Stimulated activated CD4-positive, alpha-beta T cell treated with anti-CD3 and anti-CD28 coated beads, Interleukin-1b, Interleukin-23, amount 100 ng/mL, for 48 hours (primary cell): Measurements from ENCODE around the gene PLA2G4B.

Experiments used
- DNase-seq: peaks from one replicate; pipeline ENCODE4 v3.0.0-alpha.2; 2020

PLA2G4B gene

DNA sequence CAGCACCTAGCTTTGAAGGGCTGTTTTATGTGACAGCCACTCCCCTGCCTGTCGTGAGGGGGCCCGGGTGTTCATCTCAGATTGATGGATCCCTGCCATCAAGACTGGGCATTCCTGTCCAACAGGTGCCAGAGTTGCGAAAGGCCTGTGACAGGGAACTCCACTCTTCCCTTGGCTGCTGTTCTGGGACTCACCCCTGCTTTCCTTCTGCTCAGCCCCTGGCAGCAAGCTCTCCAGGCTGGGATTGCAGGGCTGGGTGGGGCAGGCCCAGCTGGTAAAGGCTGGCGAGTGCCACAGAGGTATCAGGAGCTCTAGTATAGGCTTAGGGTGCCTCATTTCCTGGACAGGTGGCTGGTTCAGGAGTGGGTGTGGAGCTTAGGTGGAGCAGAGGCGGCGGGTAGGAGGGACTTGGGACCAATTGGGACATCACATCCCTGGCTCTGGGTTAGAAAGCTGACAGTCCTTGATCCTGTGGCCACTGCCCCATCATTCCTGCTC lies at the start of gene PLA2G4B:
PLA2G4B (plus strand) TSS at position 448 of the 498 bp plus-strand sequence. CDS start 67 bp downstream, outside the sequence.
- DNase-seq, result no peak

GRCh38 chr15:41789236-41789635 lies 49.4 kb upstream of the PLA2G4B start:
- DNase-seq, result no peak

- no peak for DNase-seq
Measured at GRCh38 chr15:41789662-41790061, 49.0 kb upstream of the PLA2G4B start.

- DNase-seq, result no peak
Measured at GRCh38 chr15:41790169-41790568, 48.5 kb upstream of the PLA2G4B start.

GRCh38 chr15:41790756-41791546 lies 47.7 kb upstream of the PLA2G4B start:
- DNase-seq, result no peak

DNA sequence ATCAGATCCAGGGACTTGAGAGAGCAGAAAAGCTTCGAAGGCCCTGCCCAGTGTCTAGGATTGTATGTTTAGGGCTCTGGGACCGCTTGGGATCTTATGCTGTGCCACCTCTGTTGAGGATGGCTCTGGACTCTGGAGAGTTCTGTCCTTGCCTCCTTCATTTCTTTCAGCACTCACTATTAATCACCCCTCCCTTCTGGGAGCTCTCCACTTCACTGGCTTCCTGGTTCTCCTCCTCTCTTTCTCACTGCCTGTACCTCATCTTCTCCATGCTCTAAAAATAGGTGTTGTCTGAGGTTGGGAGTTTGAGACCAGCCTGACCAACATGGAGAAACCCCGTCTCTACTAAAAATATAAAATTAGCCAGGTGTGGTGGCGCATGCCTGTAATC lies 47.1 kb upstream of the PLA2G4B start:
- DNase-seq, result no peak

- no peak for DNase-seq
Measured at GRCh38 chr15:41792000-41792637, 46.5 kb upstream of the PLA2G4B start.

GRCh38 chr15:41794081-41794480 lies 44.6 kb upstream of the PLA2G4B start:
- no peak for DNase-seq

GRCh38 chr15:41795996-41796856 lies 42.4 kb upstream of the PLA2G4B start:
- no peak for DNase-seq

DNA sequence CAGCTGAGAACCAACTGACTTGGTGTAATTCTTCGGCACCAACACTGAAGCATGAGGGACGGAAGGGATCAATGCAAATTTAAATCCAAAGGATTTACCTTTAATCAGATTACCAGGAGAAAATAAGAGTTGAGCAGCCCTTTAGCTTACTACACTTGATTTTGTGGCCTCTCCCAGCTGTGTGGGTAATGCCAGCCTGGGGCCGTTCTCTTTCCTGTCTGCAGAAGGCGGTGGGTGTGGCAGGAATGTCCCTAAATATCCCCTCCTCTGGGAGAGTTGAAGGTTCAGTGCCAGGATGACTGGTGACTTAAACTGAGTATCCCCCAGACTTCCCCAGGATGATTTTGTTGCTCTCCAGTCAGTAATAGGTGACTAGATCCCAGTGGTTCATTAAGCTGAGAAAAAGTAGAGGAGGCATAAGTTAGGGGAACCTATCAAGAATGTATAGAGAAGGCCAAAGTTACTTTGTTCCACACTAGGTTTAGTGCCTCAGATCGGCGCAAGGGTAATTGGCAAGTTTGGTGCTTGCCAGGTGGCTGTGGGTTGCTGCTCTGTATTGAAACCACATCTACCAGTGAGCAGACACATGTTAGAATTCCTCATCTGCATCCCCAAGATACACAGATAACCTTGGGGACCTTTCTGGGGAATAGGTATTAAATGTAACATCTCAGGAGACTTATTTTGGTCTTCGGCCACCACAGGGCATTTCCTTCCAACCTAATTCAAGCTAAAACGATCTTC lies 41.3 kb upstream of the PLA2G4B start:
- DNase-seq, result no peak

DNA sequence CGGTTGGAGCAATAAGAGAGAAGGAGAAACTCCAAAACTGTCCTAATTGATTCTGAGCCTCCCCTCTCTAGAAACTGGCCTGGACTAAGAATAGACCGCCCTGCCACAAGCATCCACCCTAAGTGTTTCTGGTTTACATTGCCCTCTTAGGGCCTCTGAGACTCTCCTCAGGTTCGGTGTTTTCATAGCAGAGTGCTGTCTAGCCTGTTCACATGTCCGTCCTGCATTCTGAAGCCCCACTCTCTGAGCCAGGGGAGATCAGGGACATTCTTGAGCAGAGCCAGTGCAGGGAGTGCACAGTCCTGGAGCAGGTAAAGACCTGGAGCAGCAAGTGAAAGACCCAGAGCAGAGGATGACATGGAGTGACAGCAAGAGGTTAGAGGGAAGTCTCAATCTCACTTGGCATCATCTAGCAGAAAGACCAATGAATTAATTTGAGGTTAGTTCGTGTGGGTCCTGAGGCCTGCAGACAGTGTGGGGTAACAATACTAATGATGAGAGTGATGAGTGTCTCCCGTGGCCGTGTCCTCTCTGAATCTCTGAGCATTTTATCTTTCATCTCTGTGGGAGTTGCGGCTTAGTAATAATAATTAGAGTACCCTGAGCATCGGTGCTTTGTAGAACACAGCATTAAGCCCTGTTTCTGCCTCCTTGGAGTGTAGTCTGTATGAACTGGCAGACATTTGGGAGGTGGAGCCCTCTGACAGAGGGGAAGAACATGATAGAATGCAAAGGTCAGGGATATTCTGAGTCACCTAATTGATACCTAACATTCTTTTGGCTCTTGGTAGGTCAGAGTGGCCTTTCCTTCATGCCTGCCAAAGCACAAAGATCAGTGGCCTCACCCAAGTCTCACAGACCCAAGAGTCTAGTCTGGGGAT lies 39.8 kb upstream of the PLA2G4B start:
- no peak for DNase-seq

DNA sequence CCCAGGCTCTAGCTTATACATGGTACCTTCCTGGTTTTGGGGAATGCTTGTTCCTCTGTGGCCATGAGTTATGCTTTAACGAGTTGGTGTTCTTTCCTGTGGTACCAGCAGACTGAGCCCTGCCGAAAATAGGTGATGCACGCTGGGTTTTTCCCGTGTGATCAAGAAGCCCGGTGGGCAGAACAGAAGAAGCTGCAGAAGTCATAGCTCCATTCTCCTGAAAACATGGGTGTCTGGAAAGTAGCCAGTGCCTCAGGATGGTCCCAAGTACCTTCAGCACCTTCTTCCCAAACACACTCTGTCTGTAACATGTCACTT lies 39.2 kb upstream of the PLA2G4B start:
- no peak for DNase-seq

DNA sequence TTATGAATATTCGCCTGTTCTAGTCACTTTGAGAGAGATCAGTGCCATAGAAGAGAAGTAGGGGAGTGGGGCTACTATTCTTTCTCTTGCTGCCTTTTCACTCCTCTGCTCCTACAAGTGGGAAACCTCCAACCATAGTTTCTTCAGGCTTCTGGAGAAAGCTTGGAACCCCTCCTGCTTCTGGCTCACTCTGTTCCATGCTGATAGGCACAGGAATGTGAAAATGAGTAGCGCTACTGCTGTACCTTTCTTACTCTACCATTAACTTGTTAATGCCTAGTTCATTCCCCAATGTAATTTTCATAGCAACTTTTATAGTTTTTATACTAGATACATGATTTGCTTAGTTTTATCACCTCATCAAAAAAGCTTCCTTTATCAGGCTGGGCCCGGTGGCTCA lies 37.5 kb upstream of the PLA2G4B start:
- no peak for DNase-seq

- no peak for DNase-seq
Measured at GRCh38 chr15:41801850-41802455, 36.7 kb upstream of the PLA2G4B start.

DNA sequence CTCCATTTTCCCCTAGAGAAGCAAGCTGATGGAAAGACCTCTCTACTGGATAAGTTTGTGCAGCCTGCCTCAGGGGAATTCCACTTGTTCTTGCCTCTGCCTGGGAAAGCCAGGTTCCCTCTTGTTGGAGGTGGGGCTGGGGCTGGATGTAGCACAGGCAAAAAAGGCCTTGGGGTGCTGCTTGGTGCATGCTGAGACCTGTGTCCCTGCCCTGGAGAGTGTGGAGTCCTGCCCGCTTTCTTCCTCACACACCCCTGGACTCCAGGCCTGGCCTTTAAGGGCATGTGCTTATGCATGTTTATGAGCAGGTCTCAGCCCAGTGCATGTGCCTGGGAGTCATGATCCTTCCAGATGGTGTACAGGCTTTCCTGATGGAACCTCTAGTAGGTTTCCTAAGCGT lies 34.3 kb upstream of the PLA2G4B start:
- no peak for DNase-seq

- DNase-seq, result no peak
Measured at GRCh38 chr15:41804916-41805666, 33.6 kb upstream of the PLA2G4B start.

- no peak for DNase-seq
Measured at GRCh38 chr15:41805711-41806110, 32.9 kb upstream of the PLA2G4B start.

- no peak for DNase-seq
Measured at GRCh38 chr15:41806291-41807181, 32.1 kb upstream of the PLA2G4B start.

DNA sequence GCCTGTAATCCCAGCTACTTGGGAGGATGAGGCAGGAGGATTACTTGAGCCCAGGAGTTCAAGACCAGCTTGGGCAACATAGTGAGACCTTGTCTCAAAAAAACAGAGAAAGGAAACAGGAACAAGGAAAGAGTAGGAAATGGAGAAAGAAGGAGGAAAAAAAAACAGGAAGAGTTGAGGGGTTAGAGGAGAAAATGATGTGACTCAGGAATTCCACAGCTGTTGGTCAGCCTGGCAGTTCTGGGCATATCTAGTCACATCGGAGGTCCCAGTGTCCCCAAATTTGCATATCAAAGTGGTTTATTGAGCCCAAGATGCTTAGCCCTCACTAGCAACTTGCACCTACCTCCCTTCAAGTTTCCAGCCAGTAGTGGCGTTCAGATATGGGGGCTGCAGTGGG lies 29.5 kb upstream of the PLA2G4B start:
- no peak for DNase-seq
